22Rv1 (cell line): ENCODE measurements around the gene SLC35E4.

Experiments
- CTCF ChIP-seq: fragments of 450-650 bp; IDR thresholded peaks from 2 replicates; pipeline ENCODE4 v1.5.1; 2017; ENCODE audit warnings: mild to moderate bottlenecking
- ZFX ChIP-seq: fragments of 450-650 bp; IDR thresholded peaks from 2 replicates; pipeline ENCODE4 v1.6.1; 2017; ENCODE audit warnings: antibody characterized with exemption, borderline replicate concordance

GRCh38 chr22:30695871-30696655 is 60.5 kb downstream of the SLC35E4 start:
- TF ChIP-seq CTCF = no peak
- TF ChIP-seq ZFX = no peak
